ENCODE results near the gene PTPN4. TPM values are rescaled to one million over a fixed set of nuclear protein-coding genes. Genes with fewer than 3 reads are reported as not detected.
A peak's percentile ranks its signal among the peaks of the same experiment; 100 is the strongest.

The PTPN4 gene
- total and polyA plus RNA-seq, 2 of the 8 experiments (the other 6 are each of a cell fraction or from before 2014, with no cell fraction given): 28.5 to 105 TPM

DNA sequence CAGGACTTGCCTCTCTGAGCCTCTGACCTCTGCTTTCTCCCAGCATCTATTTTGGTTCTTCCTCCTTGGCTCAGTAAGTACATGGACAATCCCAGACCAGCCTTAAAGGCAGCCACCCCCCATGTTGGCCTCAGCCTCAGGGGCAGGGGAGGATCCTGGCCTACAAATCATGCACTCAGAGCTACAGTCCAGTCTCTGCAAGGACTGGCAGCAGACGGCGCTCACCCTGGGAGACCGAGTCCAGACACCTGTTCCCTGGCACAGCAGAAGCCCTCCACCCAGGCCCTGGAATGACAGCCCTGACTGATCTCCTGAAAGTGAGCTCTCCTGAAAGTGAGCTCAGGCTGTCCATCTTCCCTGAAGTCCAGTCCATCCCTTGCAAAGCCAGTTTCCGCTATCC, 25.7 kb upstream of the PTPN4 start:
- no peak overlapping the region for H2BK15ac ChIP-seq (ENCODE audit: low read length)
- no peak overlapping the region for H3K14ac ChIP-seq (ENCODE audit: insufficient read length)
- FAIRE-seq (no peak), DNase-seq (ENCODE audit: low read depth in 1 of 2, low spot score in 2 of 2) (no peak)
- no peak overlapping the region for H2BK20ac ChIP-seq (ENCODE audit: low read length)
- WGBS, 2 experiments (ENCODE audit: extremely low coverage in 1 of 2, insufficient coverage in 1 of 2, insufficient read length in 1 of 2, insufficient replicate concordance in 2 of 2, low coverage in 1 of 2, low lambda C conversion rate in 2 of 2, missing lambda C conversion rate in 1 of 2): 93% methylated on average over 4 of the region's 4 CpGs; no CpG with 5 or more reads in 1 of the 2 experiments
- H3K9ac ChIP-seq (replicated peaks in 1 of 4; ENCODE audit: extremely low read depth in 1 of 4, low read depth in 3 of 4, low read length in 3 of 4): no peak overlapping the region
- no peak overlapping the region for H4K5ac ChIP-seq (ENCODE audit: insufficient read length, low read depth, low read length)
- H3K4ac ChIP-seq (replicated peaks; ENCODE audit: insufficient read length, low read depth, low read length): no peak overlapping the region
- H2BK5ac ChIP-seq (ENCODE audit: low read depth, low read length): no peak overlapping the region
- H4K91ac ChIP-seq (replicated peaks; ENCODE audit: insufficient read length, low read length): no peak overlapping the region
- H3K23ac ChIP-seq (ENCODE audit: insufficient read length): no peak overlapping the region
- no peaks in the 10 kb centered on the region for H3K36me3 ChIP-seq (ENCODE audit: control insufficient read depth in 2 of 4, insufficient read depth in 4 of 4, low read length in 3 of 4)
- H2AFZ ChIP-seq (ENCODE audit: low read length): no peak overlapping the region
- no peak overlapping the region for H3K4me3 ChIP-seq (ENCODE audit: extremely low read depth in 1 of 4, insufficient read depth in 2 of 4, low read depth in 3 of 4, low read length in 4 of 4)
- H2BK12ac ChIP-seq (ENCODE audit: low read depth, low read length): peak overlapping the region; percentile 33; the same call in 1 of the 2 replicates
- no peak overlapping the region for H3K56ac ChIP-seq (replicated peaks; ENCODE audit: insufficient read length, low read depth, low read length)
- H3K23me2 ChIP-seq (ENCODE audit: low read depth, low read length): 0 out of 2 replicates have a peak, but pooled peaks cover 1% of the 10 kb centered on the region
- no peaks in the 10 kb centered on the region for H3K9me3 ChIP-seq (ENCODE audit: insufficient read depth in 2 of 2, low read depth in 1 of 2, low read length in 1 of 2)
- no peak overlapping the region for H3K4me2 ChIP-seq (ENCODE audit: insufficient read depth in 1 of 2, low read depth in 2 of 2, low read length in 2 of 2)
- no peak overlapping the region for H2BK120ac ChIP-seq (replicated peaks; ENCODE audit: low read depth, low read length)
- H2AK5ac ChIP-seq (ENCODE audit: low read depth, low read length): no peak overlapping the region
- ChIA-PET CTCF (ENCODE audit: partially characterized antibody) (interaction anchor here (0.9 to 1.1 kb wide), 2 partner anchors 19 to 473 kb away, joined by 3 to 4 read pairs; no protein-coding TSS in a partner anchor), POLR2A (ENCODE audit: partially characterized antibody) (no interaction called here)
- H3K18ac ChIP-seq (ENCODE audit: extremely low read depth, low read length): no peak overlapping the region
- no peak overlapping the region for H3K27ac ChIP-seq (ENCODE audit: low read depth, low read length)
- H4K20me1 ChIP-seq (replicated peaks in 1 of 2; ENCODE audit: control insufficient read depth in 1 of 2, insufficient read depth in 2 of 2, low read length in 2 of 2): no peaks in the 10 kb centered on the region
- H3K79me2 ChIP-seq (ENCODE audit: control insufficient read depth in 1 of 2, insufficient read depth in 2 of 2, low read length in 2 of 2): no peaks in the 10 kb centered on the region
- H3K79me1 ChIP-seq (ENCODE audit: low read depth, low read length): no peaks in the 10 kb centered on the region
- no peaks in the 10 kb centered on the region; a peak in 1 of 7 replicates for H3K27me3 ChIP-seq (replicated peaks in 1 of 4; ENCODE audit: control insufficient read depth in 3 of 4, extremely low read depth in 1 of 4, insufficient read depth in 3 of 4, low read length in 3 of 4)
- TF ChIP-seq SP2 (IDR thresholded peaks at IDR 0.05; ENCODE audit: low read length) (no peak), CREB1 (IDR thresholded peaks at IDR 0.05) (no peak), SP1 (IDR thresholded peaks at IDR 0.05; ENCODE audit: low read depth, low read length) (no peak), SIN3A (conservative IDR thresholded peaks at IDR 0.05 in 1 of 2, IDR thresholded peaks at IDR 0.05 in 1 of 2; ENCODE audit: low read depth in 1 of 2, low read length in 2 of 2) (no peak), TBP (IDR thresholded peaks at IDR 0.05; ENCODE audit: low read depth, low read length) (no peak), KDM5A (IDR thresholded peaks at IDR 0.05; ENCODE audit: low read length) (no peak), NRF1 (IDR thresholded peaks at IDR 0.05; ENCODE audit: low read depth, low read length) (no peak)
- no peak overlapping the region for H4K8ac ChIP-seq (ENCODE audit: extremely low read depth, insufficient read depth, low read length)
- H3K4me1 ChIP-seq (replicated peaks in 1 of 4; ENCODE audit: control insufficient read depth in 3 of 4, insufficient read depth in 4 of 4, low read length in 3 of 4): peaks cover 0 to 10% (median 4%) of the 10 kb centered on the region in 4 experiments; a peak in 6 of 7 replicates

Measured in H1 (cell line).